NCI-H2029 treated with DMSO at 0.1 percent for 48 hours (cell line): ENCODE data around the gene SLC6A13.

ENCODE experiments used
- DNase-seq: peaks from one replicate; lab custom pipeline; 2025; lab: John Stamatoyannopoulos, UW

The SLC6A13 gene

GRCh38 chr12:177980-178828 is 84.4 kb downstream of the SLC6A13 start:
- DNase-seq = no peak

- DNase-seq = no peak
These were observed 85.2 kb downstream of the SLC6A13 start for GRCh38 chr12:177336-177979.

GRCh38 chr12:176321-177181 is 86.1 kb downstream of the SLC6A13 start:
- DNase-seq = no peak

GRCh38 chr12:175759-176158 is 86.9 kb downstream of the SLC6A13 start:
- no peak for DNase-seq

- peak; percentile 15 for DNase-seq
These were observed 87.4 kb downstream of the SLC6A13 start for GRCh38 chr12:175250-175649.

GRCh38 chr12:174596-174995 is 88.0 kb downstream of the SLC6A13 start:
- no peak for DNase-seq

- DNase-seq = no peak
These were observed 88.5 kb downstream of the SLC6A13 start for GRCh38 chr12:174124-174523.

GRCh38 chr12:172732-173161 is 89.9 kb downstream of the SLC6A13 start:
- no peak for DNase-seq

- no peak for DNase-seq
These were observed 90.6 kb downstream of the SLC6A13 start for GRCh38 chr12:171743-172676.

- no peak for DNase-seq
These were observed 91.4 kb downstream of the SLC6A13 start for GRCh38 chr12:171276-171675.
